ENCODE results near the gene AMN.

DNA sequence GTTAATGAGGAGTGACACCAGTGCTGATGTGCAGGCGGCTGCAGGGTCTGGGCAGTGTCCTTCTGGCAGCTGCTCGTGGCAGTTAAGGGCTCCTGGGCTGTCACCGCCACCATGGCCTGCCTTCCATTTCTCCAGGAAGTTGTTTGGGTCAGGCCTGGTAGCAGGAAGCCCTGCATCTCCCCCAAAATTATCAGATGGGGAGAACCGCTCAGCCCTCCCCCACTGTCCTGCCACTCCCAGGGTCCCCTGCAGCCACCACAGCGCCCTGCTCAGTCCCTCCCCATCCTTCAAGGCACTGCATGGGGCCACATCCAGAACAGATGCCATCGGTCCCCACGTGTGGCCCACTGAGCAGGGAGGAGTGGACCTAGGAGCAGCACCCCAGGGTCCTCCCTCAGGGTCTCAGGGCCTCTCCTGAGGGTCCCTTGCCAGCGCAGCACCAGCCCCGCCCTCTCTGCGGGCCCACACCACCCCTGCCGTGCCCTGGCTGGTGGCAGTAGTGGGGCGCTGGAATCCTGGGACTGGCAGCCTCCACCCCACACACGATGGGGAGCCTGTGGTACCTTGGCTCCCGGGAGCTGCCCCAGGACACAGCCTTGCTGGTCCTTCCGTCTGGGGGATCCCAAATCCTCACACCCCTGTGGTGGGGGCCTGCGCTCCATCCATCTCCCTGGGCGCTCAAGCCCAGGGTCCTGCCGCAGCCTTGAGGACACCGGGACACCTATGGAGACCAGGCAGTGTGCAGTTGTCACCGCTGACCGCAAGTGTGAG lies 10.3 kb upstream of the AMN start:
- TF ChIP-seq, protein P1, sequence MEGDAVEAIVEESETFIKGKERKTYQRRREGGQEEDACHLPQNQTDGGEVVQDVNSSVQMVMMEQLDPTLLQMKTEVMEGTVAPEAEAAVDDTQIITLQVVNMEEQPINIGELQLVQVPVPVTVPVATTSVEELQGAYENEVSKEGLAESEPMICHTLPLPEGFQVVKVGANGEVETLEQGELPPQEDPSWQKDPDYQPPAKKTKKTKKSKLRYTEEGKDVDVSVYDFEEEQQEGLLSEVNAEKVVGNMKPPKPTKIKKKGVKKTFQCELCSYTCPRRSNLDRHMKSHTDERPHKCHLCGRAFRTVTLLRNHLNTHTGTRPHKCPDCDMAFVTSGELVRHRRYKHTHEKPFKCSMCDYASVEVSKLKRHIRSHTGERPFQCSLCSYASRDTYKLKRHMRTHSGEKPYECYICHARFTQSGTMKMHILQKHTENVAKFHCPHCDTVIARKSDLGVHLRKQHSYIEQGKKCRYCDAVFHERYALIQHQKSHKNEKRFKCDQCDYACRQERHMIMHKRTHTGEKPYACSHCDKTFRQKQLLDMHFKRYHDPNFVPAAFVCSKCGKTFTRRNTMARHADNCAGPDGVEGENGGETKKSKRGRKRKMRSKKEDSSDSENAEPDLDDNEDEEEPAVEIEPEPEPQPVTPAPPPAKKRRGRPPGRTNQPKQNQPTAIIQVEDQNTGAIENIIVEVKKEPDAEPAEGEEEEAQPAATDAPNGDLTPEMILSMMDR (IDR thresholded peaks at IDR 0.05) = no peak
- TF ChIP-seq POLR2A (IDR thresholded peaks at IDR 0.05) = no peak
